Neutrophil (primary cell): ENCODE results near the gene DPF3.

ENCODE experiments used
- H3K27ac ChIP-seq: fragments of 200-600 bp; sonication (generic); 2 replicates; pipeline ENCODE4 v1.5.1; 2016; ENCODE audit warnings: mild to moderate bottlenecking, moderate library complexity
- H3K27me3 ChIP-seq: fragments of 200-600 bp; sonication (generic); 2 replicates; pipeline ENCODE4 v1.6.0; 2016; ENCODE audit warnings: mild to moderate bottlenecking
- H3K36me3 ChIP-seq: fragments of 200-600 bp; sonication (generic); 2 replicates; pipeline ENCODE4 v1.5.1; 2017
- H3K4me1 ChIP-seq, 2 experiments: fragments of 200-600 bp in 1 of 2; sonication (generic) in 1 of 2; 1 replicate in 1 of 2; 2 replicates in 1 of 2; pipeline versions ENCODE4 v1.5.1 to v1.6.1; 2013 to 2016; ENCODE audit warnings: low read depth in 1 of 2, low read length in 1 of 2, mild to moderate bottlenecking in 1 of 2, moderate library complexity in 1 of 2; ENCODE audit not compliant: control insufficient read depth in 1 of 2, insufficient read depth in 1 of 2
- H3K4me3 ChIP-seq, 2 experiments: fragments of 200-600 bp in 1 of 2; sonication (generic) in 1 of 2; 1 replicate in 1 of 2; 2 replicates in 1 of 2; pipeline ENCODE4 v1.5.1; 2013 to 2016; ENCODE audit warnings: low read depth in 1 of 2, low read length in 1 of 2, mild to moderate bottlenecking in 1 of 2, moderate library complexity in 1 of 2
- H3K9me3 ChIP-seq: fragments of 200-600 bp; sonication (generic); 2 replicates; pipeline ENCODE4 v1.5.1; 2016
- CTCF ChIP-seq: fragments of 200-600 bp; sonication (generic); IDR thresholded peaks from 2 replicates; pipeline ENCODE4 v1.5.1; 2016; ENCODE audit warnings: antibody characterized with exemption

The DPF3 gene

GRCh38 chr14:72884386-72884785 lies 9.5 kb downstream of the DPF3 start:
- Histone ChIP-seq H3K27me3 (peaks cover 73% of the 10 kb centered on the region), H3K27ac (no peak overlapping the region), H3K4me3 (no peak overlapping the region), H3K9me3 (no peaks in the 10 kb centered on the region), H3K4me1 (no peaks in the 10 kb centered on the region), H3K36me3 (no peaks in the 10 kb centered on the region)
- TF ChIP-seq CTCF = no peak

GRCh38 chr14:72883961-72884360 lies 9.9 kb downstream of the DPF3 start:
- Histone ChIP-seq H3K27ac (no peak overlapping the region), H3K27me3 (peaks cover 69% of the 10 kb centered on the region), H3K36me3 (no peaks in the 10 kb centered on the region), H3K9me3 (no peaks in the 10 kb centered on the region), H3K4me3 (no peak overlapping the region), H3K4me1 (no peaks in the 10 kb centered on the region)
- TF ChIP-seq CTCF = no peak

GRCh38 chr14:72883109-72883508 lies 10.8 kb downstream of the DPF3 start:
- Histone ChIP-seq H3K9me3 (no peaks in the 10 kb centered on the region), H3K36me3 (no peaks in the 10 kb centered on the region), H3K27ac (no peak overlapping the region), H3K27me3 (peaks cover 60% of the 10 kb centered on the region), H3K4me3 (no peak overlapping the region), H3K4me1 (no peaks in the 10 kb centered on the region)
- TF ChIP-seq CTCF = no peak

- H3K4me3 ChIP-seq = no peak overlapping the region
- H3K4me1 ChIP-seq = no peaks in the 10 kb centered on the region
- H3K36me3 ChIP-seq = no peaks in the 10 kb centered on the region
- no peaks in the 10 kb centered on the region for H3K9me3 ChIP-seq
- peaks cover 54% of the 10 kb centered on the region for H3K27me3 ChIP-seq
- H3K27ac ChIP-seq = no peak overlapping the region
- TF ChIP-seq CTCF = no peak
Measured at GRCh38 chr14:72882463-72882862, 11.4 kb downstream of the DPF3 start.

GRCh38 chr14:72882047-72882446 lies 11.9 kb downstream of the DPF3 start:
- Histone ChIP-seq H3K9me3 (no peaks in the 10 kb centered on the region), H3K27me3 (peaks cover 54% of the 10 kb centered on the region), H3K27ac (no peak overlapping the region), H3K36me3 (no peaks in the 10 kb centered on the region), H3K4me1 (no peaks in the 10 kb centered on the region), H3K4me3 (no peak overlapping the region)
- TF ChIP-seq CTCF = no peak

GRCh38 chr14:72881543-72881942 lies 12.4 kb downstream of the DPF3 start:
- H3K9me3 ChIP-seq = no peaks in the 10 kb centered on the region
- H3K36me3 ChIP-seq = no peaks in the 10 kb centered on the region
- no peak overlapping the region for H3K27ac ChIP-seq
- H3K4me3 ChIP-seq = no peak overlapping the region
- no peaks in the 10 kb centered on the region for H3K4me1 ChIP-seq
- peaks cover 53% of the 10 kb centered on the region for H3K27me3 ChIP-seq
- TF ChIP-seq CTCF = no peak
